K562 (cell line): ENCODE measurements around the gene MT1M. TPM values are rescaled to one million over a fixed set of nuclear protein-coding genes. Genes with fewer than 3 reads are reported as not detected.

Experiments
- ATAC-seq: fragments of 200-7000 bp; cut with Tn5 transposase; 3 replicates; pipeline ENCODE4 v1.9.1; 2020; ENCODE audit warnings: moderate library complexity
- BruUV-seq: library from RNA; stranded (reverse); fragments of 400-500 nt; replicated peaks from 2 replicates; lab custom pipeline; 2021; lab: Mats Ljungman, UMichigan
- CTCF ChIA-PET: fragments of 300-600 bp; formaldehyde crosslinking; extraction: SDS; loops from one replicate; lab custom pipeline; 2021; ENCODE audit warnings: low intra/inter-chr PET ratio; lab: Yijun Ruan, JAX
- POLR2A ChIA-PET: fragments of 300-600, 350-650 bp; sonication (Branson Sonifier 250); formaldehyde crosslinking; extraction: SDS; loops from one replicate; lab custom pipeline; 2021; ENCODE audit warnings: antibody characterized with exemption, inconsistent platforms; lab: Yijun Ruan, JAX
- DNase-seq, 4 experiments: peaks; one replicate each; pipeline versions ENCODE4 v3.0.0 to v3.0.0-alpha.2; 2011 to 2018; ENCODE audit warnings: low spot score in 3 of 4, mixed read lengths in 3 of 4; ENCODE audit errors: extremely low read depth in 1 of 4
- FAIRE-seq: peaks from 2 replicates; lab custom pipeline; 2011; peaks lifted over from hg19 to GRCh38; lab: Jason Lieb, UNC
- H2AFZ ChIP-seq: 2 replicates; pipeline ENCODE4 v1.6.0; 2011; ENCODE audit warnings: low read depth, low read length, control low read depth, inconsistent platforms
- H3K27ac ChIP-seq: fragments of 200-600 bp; 3 replicates; pipeline ENCODE4 v1.8.0; 2011; ENCODE audit warnings: low read depth, mild to moderate bottlenecking, control low read depth, inconsistent platforms, low read length, moderate library complexity, mixed read lengths; ENCODE audit errors: extremely low read depth
- H3K27me3 ChIP-seq, 2 experiments: fragments of 300-600 bp in 1 of 2; 2 replicates in 1 of 2; 3 replicates in 1 of 2; pipeline versions ENCODE4 v1.6.0 to v1.8.0; 2011; ENCODE audit warnings: inconsistent platforms in 2 of 2, low read length in 2 of 2, mild to moderate bottlenecking in 1 of 2, mixed read lengths in 1 of 2, moderate library complexity in 1 of 2; ENCODE audit not compliant: control insufficient read depth in 2 of 2, insufficient read depth in 2 of 2
- H3K36me3 ChIP-seq: fragments of 300-600 bp; 3 replicates; pipeline ENCODE4 v1.8.0; 2011; ENCODE audit warnings: mild to moderate bottlenecking, low read length, inconsistent platforms; ENCODE audit not compliant: control insufficient read depth, insufficient read depth
- H3K4me1 ChIP-seq, 2 experiments: fragments of 200-600 bp in 1 of 2; replicated peaks in 1 of 2; 2 replicates in 1 of 2; 3 replicates in 1 of 2; pipeline versions ENCODE4 v1.5.1 to v1.8.0; 2011; ENCODE audit warnings: inconsistent platforms in 2 of 2, low read length in 2 of 2, mild to moderate bottlenecking in 1 of 2, mixed read lengths in 1 of 2, moderate library complexity in 1 of 2; ENCODE audit not compliant: control insufficient read depth in 2 of 2, insufficient read depth in 2 of 2
- H3K4me2 ChIP-seq: 2 replicates; pipeline ENCODE4 v1.6.1; 2011; ENCODE audit warnings: low read length, control low read depth, inconsistent platforms, mixed read lengths; ENCODE audit not compliant: insufficient read depth
- H3K4me3 ChIP-seq: fragments of 200-600 bp; sonication (generic), shearing (Covaris generic); 2 replicates; pipeline ENCODE4 v1.5.1; 2016; ENCODE audit warnings: control low read depth, inconsistent platforms
- H3K79me2 ChIP-seq: fragments of 200-600 bp; 3 replicates; pipeline ENCODE4 v1.8.0; 2011; ENCODE audit warnings: low read length, inconsistent platforms; ENCODE audit not compliant: control insufficient read depth, insufficient read depth
- H3K9ac ChIP-seq, 2 experiments: 2 replicates each; pipeline versions ENCODE4 v1.6.0 to v1.6.1; 2011; ENCODE audit warnings: low read depth in 2 of 2, low read length in 2 of 2, control low read depth in 1 of 2, inconsistent platforms in 1 of 2, mild to moderate bottlenecking in 1 of 2, mixed read lengths in 1 of 2; ENCODE audit not compliant: insufficient read depth in 1 of 2
- H3K9me1 ChIP-seq: one replicate; pipeline ENCODE4 v1.6.0; 2011; ENCODE audit warnings: inconsistent platforms, mild to moderate bottlenecking, low read length, moderate library complexity; ENCODE audit not compliant: control insufficient read depth, insufficient read depth
- H3K9me3 ChIP-seq: replicated peaks from 2 replicates; pipeline ENCODE4 v1.5.1; 2011; ENCODE audit warnings: low read depth, low read length, inconsistent platforms; ENCODE audit not compliant: control insufficient read depth, insufficient read depth
- H4K20me1 ChIP-seq: replicated peaks from 2 replicates; pipeline ENCODE4 v1.6.1; 2011; ENCODE audit warnings: low read length, inconsistent platforms, mixed read lengths; ENCODE audit not compliant: control insufficient read depth, insufficient read depth
- NRF1 ChIP-seq, 2 experiments: fragments of 450-650 bp; IDR thresholded peaks in 1 of 2; conservative IDR thresholded peaks in 1 of 2; 2 replicates each; pipeline ENCODE4 v1.6.1; 2014; ENCODE audit warnings: mild to moderate bottlenecking in 2 of 2
- TAF1 ChIP-seq: IDR thresholded peaks from 2 replicates; pipeline ENCODE4 v1.6.1; 2011; ENCODE audit warnings: mild to moderate bottlenecking, low read length, moderate library complexity; ENCODE audit not compliant: insufficient read depth, control insufficient read depth, severe bottlenecking; ENCODE audit errors: extremely low read depth
- WGBS: fragments of 100-300 bp; shearing (Covaris generic); methylation state at CpG from one replicate; pipeline ENCODE4 v1.1.6; 2016; ENCODE audit warnings: low coverage, mixed read lengths; ENCODE audit not compliant: insufficient coverage; ENCODE audit errors: missing lambda C conversion rate; 5-methylcytosine and 5-hydroxymethylcytosine counted together
- in situ Hi-C: fragments of 300-500 bp; cut with MboI; formaldehyde crosslinking; loops from 4 replicates; pipeline ENCODE4 v1.15.0; 2018; ENCODE audit warnings: inconsistent platforms, mixed read lengths
- intact Hi-C: fragments of 100-400 bp; cut with micrococcal nuclease; formaldehyde crosslinking; loops from 2 replicates; pipeline ENCODE4 v1.14.2; 2022
- polyA plus RNA-seq, 8 experiments: library from polyadenylated mRNA; depleted of rRNA in 4 of 8; stranded (reverse) in 5 of 8; unstranded in 3 of 8; fragments of >200 nt; fragmentation: Nextera tagmentation in 2 of 8; fragmentation: Illumina TruSeq in 1 of 8; extraction: Ambion mirVana in 2 of 8; extraction: Trizol in 1 of 8; gene quantifications; 2 replicates each; pipeline versions ENCODE4 v1.2.1 to v1.2.3, GENCODE V29; 2011 to 2014; ENCODE audit warnings: inconsistent platforms in 1 of 8, missing spikeins in 1 of 8
- total RNA-seq, 7 experiments: library from RNA; depleted of rRNA in 6 of 7; stranded (reverse); fragments of >200 nt in 6 of 7; fragmentation: Illumina TruSeq in 2 of 7; extraction: Trizol in 2 of 7; gene quantifications; 2 replicates each; pipeline versions ENCODE4 v1.2.1 to v1.2.3, GENCODE V29; 2011 to 2021; ENCODE audit warnings: low replicate concordance in 1 of 7

MT1M gene
- total and polyA plus RNA-seq, 9 of the 15 experiments (the other 6 are each of a cell fraction or from before 2014, with no cell fraction given), result not detected

- Histone ChIP-seq H3K36me3 (no peaks in the 10 kb centered on the region), H3K27me3 (peaks cover 50 to 57% of the 10 kb centered on the region in 2 experiments), H3K4me1 (peaks cover 0 to 9% of the 10 kb centered on the region in 2 experiments; a peak in 1 of 5 replicates), H3K4me2 (no peak within 1 kb of the TSS), H3K4me3 (no peak within 1 kb of the TSS)
- intact Hi-C loops, result no loop called here
- DNase-seq, result peak in 1 of 4 experiments; percentile 32
- no peak for FAIRE-seq
- POLR2A ChIA-PET, result interaction anchor here (0.9 kb wide), 1 partner anchor 19 kb away, joined by 4 read pairs; no protein-coding TSS in a partner anchor
- TF ChIP-seq TAF1 (no peak), NRF1 (conservative IDR thresholded peaks at IDR 0.05 in 1 of 2, IDR thresholded peaks at IDR 0.05 in 1 of 2) (peak; percentile 21 to 32; a peak in 2 of 4 replicates)
- TF ChIP-seq, all 486 proteins: peak for 1
- Histone ChIP-seq H3K27ac (no peak within 1 kb of the TSS), H2AFZ (no peak within 1 kb of the TSS), H3K9me3 (no peaks in the 10 kb centered on the region), H4K20me1 (peaks cover 11% of the 10 kb centered on the region; the same call in 1 of the 2 replicates), H3K9ac (no peak within 1 kb of the TSS), H3K79me2 (no peaks in the 10 kb centered on the region), H3K9me1 (no peaks in the 10 kb centered on the region)
- in situ Hi-C loops, result no loop called here
- CTCF ChIA-PET, result no interaction called here
- no TSS peak for BruUV-seq
- WGBS, result 2% methylated on average over 32 of the region's 46 CpGs
- ATAC-seq, result peak; percentile 67; the same call in 2 of the 3 replicates
Observed at GRCh38 chr16:56667581-56668571, 35.4 kb downstream of the MT1M start, which contains the start of gene MT1G. Gene MT1G, minus strand, starts transcription at chr16:56668065. Its CDS starts 72 bp downstream, at chr16:56667993.
